NT2/D1 (cell line): ENCODE data around the gene KREMEN1.

Experiments
- DNase-seq: peaks from one replicate; pipeline ENCODE4 v3.0.0-alpha.2; 2011; ENCODE audit warnings: low read depth, low spot score
- H3K27me3 ChIP-seq: 2 replicates; pipeline ENCODE4 v1.6.0; 2011; ENCODE audit warnings: mild to moderate bottlenecking; ENCODE audit not compliant: insufficient read length, insufficient read depth
- H3K36me3 ChIP-seq: 2 replicates; pipeline ENCODE4 v1.6.1; 2011; ENCODE audit warnings: mild to moderate bottlenecking, low read length, mixed read lengths; ENCODE audit not compliant: insufficient read depth, insufficient read length
- H3K4me1 ChIP-seq: 2 replicates; pipeline ENCODE4 v1.5.1; 2011; ENCODE audit not compliant: insufficient read depth, insufficient read length
- H3K4me3 ChIP-seq: 2 replicates; pipeline ENCODE4 v1.5.1; 2011; ENCODE audit warnings: low read depth; ENCODE audit not compliant: insufficient read length
- H3K9ac ChIP-seq: 2 replicates; pipeline ENCODE4 v1.6.0; 2011; ENCODE audit warnings: low read depth; ENCODE audit not compliant: insufficient read length
- H3K9me3 ChIP-seq: 2 replicates; pipeline ENCODE4 v1.5.1; 2011; ENCODE audit warnings: mild to moderate bottlenecking, low read length; ENCODE audit not compliant: insufficient read depth
- SUZ12 ChIP-seq: IDR thresholded peaks from 2 replicates; pipeline ENCODE4 v1.6.1; 2011; ENCODE audit not compliant: insufficient read length, insufficient read depth; ENCODE audit errors: extremely low read depth
- YY1 ChIP-seq: IDR thresholded peaks from 2 replicates; pipeline ENCODE4 v1.6.1; 2011; ENCODE audit not compliant: insufficient read length, insufficient read depth
- ZNF274 ChIP-seq: IDR thresholded peaks from 2 replicates; pipeline ENCODE4 v1.6.1; 2011; ENCODE audit warnings: mild to moderate bottlenecking, low read depth, low read length

The KREMEN1 gene

DNA sequence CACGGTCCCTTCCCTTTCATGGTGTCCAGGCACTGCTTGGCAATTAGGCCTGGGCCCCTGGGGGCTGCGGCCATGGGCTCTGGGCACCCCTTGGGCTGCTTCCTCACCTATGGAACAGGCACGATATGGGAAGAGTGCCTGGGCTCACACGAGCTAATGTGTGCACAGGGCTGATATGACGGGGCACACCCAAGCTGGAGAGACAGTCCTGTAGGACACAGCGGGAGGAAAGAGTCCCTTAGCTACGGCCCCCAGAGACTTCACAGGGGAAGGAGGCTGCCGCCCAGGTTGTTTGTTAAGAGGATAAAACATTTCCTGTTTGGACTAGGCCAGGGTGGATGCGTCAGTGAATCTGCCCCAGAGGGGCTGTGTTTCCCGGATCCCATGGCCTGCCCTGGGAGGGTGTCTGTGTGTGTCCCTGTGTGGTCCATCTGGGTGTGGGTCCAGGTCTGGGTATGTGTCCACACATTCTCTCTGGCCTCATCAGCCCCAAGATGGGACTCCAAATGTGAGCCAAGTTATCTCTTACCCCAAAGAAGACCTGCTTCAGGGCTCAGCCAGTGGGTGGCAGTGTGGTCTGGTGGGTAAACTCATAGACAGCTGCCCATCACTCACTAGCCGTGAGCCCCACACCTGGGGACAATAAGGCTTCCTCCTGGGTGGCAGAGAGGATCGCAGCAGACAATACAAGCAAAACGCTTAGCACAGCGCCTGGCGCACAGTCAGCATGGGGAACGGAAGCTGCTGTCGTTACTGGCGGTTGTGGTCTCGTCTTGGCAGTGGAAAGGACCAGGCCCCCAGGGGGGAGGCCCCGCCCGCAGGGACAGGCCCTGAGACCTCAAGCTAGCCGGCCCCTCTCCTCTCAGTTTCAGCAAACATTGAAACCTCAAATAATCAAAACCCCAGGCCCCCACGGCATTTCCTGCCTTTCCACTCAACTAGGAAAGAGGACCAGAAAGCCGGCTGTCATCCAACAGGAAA, 129.7 kb downstream of the KREMEN1 start:
- DNase-seq, result no peak
- no peaks in the 10 kb centered on the region for H3K36me3 ChIP-seq
- H3K4me3 ChIP-seq, result no peak overlapping the region
- H3K27me3 ChIP-seq, result peaks cover 3% of the 10 kb centered on the region
- TF ChIP-seq ZNF274 (no peak), YY1 (no peak), SUZ12 (no peak)
- H3K9ac ChIP-seq, result peak overlapping the region; percentile 8
- H3K9me3 ChIP-seq, result no peaks in the 10 kb centered on the region
- peaks cover 8% of the 10 kb centered on the region for H3K4me1 ChIP-seq

DNA sequence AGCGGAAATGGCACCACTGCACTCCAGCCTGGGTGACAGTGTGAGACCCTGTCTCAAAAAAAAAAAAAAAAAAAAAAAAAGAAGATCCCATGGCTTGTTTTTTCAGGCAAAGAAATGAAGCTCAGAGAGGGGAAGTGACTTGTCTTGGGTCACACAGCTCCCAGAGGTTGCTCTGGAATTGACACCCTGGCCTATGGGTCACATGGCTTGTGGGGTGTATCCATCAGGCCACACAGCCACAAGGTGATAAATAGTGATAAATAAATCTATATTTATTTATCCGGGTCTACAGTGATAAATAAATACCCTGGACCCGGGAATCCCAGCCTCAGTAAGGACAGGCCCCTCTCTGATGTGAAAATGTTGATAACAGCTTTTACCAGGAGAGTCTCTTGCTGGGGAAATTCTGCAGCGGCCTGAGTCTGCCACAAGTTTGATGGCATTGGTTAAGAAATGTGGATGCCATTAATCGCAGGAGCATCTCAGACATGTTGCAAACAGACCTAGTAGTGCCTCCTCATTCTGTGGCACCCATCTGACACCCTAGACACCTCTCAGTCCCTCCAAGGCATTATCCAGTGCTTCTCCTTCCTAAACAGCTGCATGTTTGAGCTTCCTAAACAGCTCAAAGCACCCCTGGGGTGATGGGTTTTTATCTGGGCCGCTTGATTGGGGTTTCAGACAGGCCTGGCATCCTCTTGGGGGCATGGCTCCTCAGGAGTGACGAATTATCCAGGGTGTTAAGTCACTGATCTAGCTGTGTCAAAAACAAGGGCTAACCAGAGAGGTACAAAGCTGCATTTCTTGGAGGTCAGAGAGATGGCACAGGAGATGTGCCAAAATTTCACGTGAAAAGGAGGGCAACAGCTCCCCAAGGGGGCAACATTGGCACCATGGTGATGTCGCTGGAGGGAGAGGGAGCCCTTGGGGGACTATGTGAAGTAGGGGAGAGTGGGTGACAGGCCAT, 130.9 kb downstream of the KREMEN1 start:
- Histone ChIP-seq H3K27me3 (peaks cover 3% of the 10 kb centered on the region), H3K9ac (no peak overlapping the region), H3K9me3 (no peaks in the 10 kb centered on the region), H3K4me1 (peaks cover 9% of the 10 kb centered on the region), H3K36me3 (no peaks in the 10 kb centered on the region), H3K4me3 (no peak overlapping the region)
- TF ChIP-seq SUZ12, result no peak
- TF ChIP-seq YY1, result no peak
- no peak for TF ChIP-seq ZNF274
- DNase-seq, result no peak

DNA sequence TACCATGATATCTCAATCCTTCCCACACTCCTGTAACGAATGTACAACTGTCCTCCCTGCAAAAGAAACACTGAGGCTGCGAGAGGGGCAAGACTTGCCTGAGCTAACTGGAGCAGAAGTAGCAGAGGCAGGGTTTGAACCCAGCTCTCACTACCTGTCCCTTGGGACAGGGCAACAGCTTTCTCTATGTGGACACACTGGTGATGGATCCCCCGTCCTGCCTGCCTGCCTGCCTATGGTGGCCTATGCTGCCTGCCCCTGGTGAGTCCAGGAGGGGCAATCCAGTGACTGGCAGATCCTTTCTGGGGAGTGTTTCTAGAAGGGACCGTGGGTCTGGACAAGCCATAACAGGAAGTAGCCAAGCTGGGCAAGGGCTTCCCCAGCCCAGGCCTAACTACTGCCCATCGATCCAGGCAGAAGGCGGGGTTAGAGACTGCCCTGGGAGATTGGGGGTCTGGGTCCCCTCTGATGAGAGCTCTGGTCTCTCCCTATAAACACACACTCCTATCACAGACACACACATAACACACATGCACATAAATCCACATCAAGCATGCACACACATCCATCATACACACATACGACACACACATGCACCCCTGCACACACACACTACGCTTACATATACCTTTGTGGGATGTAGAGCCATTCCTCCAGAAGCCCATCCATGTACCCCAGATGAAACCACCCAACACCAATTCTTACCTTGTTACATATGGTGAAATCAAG, 131.8 kb downstream of the KREMEN1 start:
- TF ChIP-seq YY1, result no peak
- no peak for TF ChIP-seq SUZ12
- no peak for TF ChIP-seq ZNF274
- H3K4me1 ChIP-seq, result peaks cover 17% of the 10 kb centered on the region
- H3K4me3 ChIP-seq, result no peak overlapping the region
- no peaks in the 10 kb centered on the region for H3K36me3 ChIP-seq
- DNase-seq, result no peak
- H3K9ac ChIP-seq, result no peak overlapping the region
- no peaks in the 10 kb centered on the region for H3K9me3 ChIP-seq
- peaks cover 3% of the 10 kb centered on the region for H3K27me3 ChIP-seq

DNA sequence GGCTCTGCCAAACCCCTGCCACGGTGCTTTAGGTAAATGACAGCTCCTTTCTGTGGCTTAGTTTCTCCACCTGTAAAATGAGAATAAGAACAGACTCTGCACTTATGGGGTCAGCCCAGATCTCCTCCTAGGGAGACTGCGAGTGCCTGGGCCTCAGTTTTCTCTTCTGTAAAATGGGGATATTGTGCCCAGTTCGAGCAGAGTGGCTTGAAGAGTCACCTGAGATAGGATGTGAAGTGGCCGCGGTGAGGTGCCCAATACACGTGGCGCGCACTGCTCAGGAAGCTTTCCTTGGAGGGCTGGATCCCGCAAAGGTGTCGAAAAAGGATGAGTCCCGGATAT, 132.4 kb downstream of the KREMEN1 start:
- TF ChIP-seq ZNF274 (no peak), SUZ12 (no peak), YY1 (no peak)
- Histone ChIP-seq H3K4me3 (peak overlapping the region; percentile 36), H3K4me1 (peaks cover 22% of the 10 kb centered on the region), H3K9ac (peak overlapping the region; percentile 42), H3K27me3 (peaks cover 3% of the 10 kb centered on the region), H3K9me3 (no peaks in the 10 kb centered on the region), H3K36me3 (no peaks in the 10 kb centered on the region)
- no peak for DNase-seq

DNA sequence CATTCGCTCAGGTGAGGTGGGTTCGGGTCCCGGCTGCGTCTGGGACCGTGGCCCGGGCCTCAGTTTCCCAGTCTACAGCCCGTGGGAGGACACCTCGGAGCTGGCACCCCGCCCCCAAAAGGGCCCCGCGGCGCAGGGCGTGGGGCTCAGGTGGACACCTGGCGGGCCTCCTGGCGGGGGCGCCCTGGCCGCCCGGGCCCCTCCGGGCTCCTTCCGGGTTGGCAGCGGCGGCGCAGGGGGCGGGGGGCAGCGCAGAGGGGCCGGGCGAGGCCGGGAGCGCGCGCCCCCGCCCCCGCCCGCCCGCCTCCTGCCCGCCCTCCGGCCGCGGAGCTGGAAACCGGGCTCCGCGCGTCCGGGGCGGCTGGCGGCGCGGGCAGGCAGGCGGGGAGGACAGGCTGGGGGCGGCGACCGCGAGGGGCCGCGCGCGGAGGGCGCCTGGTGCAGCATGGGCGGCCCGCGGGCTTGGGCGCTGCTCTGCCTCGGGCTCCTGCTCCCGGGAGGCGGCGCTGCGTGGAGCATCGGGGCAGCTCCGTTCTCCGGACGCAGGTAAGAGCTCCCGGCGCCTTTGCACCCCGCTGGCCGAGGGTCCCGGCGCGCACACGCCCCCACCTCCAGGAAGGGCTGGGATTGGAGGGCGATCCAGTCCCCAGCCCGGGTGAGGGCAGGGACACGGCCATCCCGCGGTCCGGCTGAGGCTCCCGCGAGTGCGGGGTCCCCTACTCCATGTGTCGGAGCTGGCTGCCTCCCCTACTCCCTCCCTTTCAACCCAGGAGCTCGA, 132.9 kb downstream of the KREMEN1 start, which contains the start of gene EMID1:
Gene EMID1 (plus strand): TSS at position 303 of the 778 bp plus-strand sequence. CDS start 143 bp downstream, at position 446.
- peak within 1 kb of the TSS; percentile 74 for H3K9ac ChIP-seq
- peaks cover 3% of the 10 kb centered on the region for H3K27me3 ChIP-seq

More for the DNA sequence above, 132.9 kb downstream of the KREMEN1 start, which contains the start of gene EMID1:
- no peak for DNase-seq
- Histone ChIP-seq H3K4me1 (peaks cover 22% of the 10 kb centered on the region), H3K36me3 (no peaks in the 10 kb centered on the region), H3K4me3 (peak within 1 kb of the TSS; percentile 65), H3K9me3 (no peaks in the 10 kb centered on the region)
- TF ChIP-seq ZNF274 (no peak), YY1 (no peak), SUZ12 (no peak)
